NCI-H82 treated with DMSO at 0.1 percent for 48 hours (cell line): ENCODE measurements around the gene GPR87.

Experiments used
- DNase-seq: peaks from one replicate; lab custom pipeline; 2025; ENCODE audit not compliant: unreplicated experiment; lab: John Stamatoyannopoulos, UW

Gene GPR87

GRCh38 chr3:151316267-151316991, at the start of gene GPR87:
Gene GPR87 (minus strand): TSS chr3:151316820. CDS start chr3:151300100, 16,720 bp downstream.
- no peak for DNase-seq

GRCh38 chr3:151362751-151363174, 46.1 kb upstream of the GPR87 start:
- no peak for DNase-seq

- DNase-seq, result no peak
These were observed 40.8 kb upstream of the GPR87 start for GRCh38 chr3:151357463-151357850.

DNA sequence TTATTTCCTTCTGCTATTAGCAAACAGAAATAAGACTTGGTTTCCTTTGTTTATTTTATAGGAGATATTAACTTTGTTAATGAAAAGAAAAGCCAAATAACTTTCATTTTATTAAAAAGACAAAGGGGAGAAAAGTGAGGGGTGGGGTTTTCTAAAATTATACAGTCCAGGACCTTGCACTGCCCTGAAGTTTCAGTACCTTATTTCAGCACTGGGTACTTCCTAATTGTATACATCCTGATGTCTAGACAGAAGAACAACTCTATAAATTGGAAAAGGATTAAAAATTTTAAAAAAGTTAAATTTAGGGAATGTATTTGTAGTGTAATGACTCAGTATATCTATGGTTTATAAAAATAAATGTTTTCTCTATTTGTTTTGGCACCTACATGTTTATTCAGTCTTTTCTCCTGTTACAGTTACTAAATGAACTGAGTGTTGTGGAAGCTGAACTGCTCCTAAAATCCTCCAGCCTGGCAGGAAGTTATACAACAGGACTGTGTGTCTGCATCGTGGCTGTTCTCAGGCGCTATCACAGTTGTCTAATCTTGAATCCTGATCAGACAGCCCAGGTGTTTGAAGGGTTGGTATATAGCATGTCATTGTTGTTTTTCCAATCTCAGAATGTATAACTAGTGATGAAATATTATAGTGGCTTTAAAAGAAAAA, 40.3 kb upstream of the GPR87 start:
- DNase-seq, result no peak

GRCh38 chr3:151351648-151352047, 35.0 kb upstream of the GPR87 start:
- DNase-seq, result no peak

GRCh38 chr3:151351219-151351618, 34.6 kb upstream of the GPR87 start:
- no peak for DNase-seq

DNA sequence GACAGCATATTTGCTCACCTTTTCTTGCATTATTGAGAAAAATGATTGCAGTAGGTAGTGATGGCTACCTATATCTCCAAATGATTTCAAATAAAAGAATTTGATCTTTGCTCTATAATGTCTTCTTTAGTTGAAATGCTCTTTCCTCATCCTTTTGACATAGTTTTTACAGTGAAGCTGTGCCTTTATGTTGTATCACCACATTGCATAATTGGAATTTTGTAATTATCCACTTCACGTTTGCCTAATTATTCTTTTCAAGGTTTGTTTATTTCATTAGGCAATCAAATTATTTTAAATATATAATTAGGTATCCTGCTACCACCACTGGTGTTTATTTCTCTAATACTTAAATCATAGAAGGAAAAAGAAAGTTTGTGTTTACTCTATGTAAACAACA, 34.0 kb upstream of the GPR87 start:
- DNase-seq, result no peak

DNA sequence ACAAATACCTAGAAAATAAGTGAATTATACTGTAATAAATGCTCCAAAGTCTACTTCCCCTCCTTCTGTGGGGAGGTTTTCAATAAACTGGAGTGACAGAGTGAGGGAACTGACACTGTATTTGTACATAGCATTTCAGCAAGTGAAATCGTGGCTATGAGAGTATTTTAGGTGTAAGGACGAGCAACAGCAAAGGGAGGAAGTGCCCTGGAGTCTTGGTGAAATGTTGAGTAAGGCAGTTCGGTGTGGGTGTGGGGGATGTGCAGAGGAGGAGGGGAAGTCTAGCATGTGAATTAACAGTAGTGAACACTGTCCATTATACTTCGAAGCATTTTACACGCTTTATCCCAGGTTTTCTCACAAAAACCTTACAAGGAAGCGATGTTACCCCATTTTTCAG, 30.8 kb upstream of the GPR87 start:
- no peak for DNase-seq

DNA sequence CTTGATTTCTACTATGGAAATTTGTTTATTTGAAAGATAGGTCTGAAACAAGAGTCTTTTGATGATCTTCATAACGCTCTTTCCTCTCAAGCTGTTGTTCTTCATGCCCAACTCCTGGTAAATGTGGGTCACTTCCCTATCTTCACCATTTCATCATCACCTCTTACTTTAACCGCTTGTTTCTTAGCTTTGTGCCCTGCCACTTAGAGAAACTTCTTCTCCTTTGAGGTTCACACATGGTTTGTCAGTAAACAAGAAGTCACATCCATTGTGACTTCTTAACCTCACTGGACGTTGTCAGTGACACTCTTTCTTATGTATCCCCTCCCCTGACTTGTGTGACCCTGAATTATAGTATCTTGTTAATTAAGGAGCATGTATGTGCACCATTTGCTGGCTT, 29.7 kb upstream of the GPR87 start:
- DNase-seq, result no peak

GRCh38 chr3:151345859-151346258, 29.2 kb upstream of the GPR87 start:
- no peak for DNase-seq

GRCh38 chr3:151331696-151332095, 15.1 kb upstream of the GPR87 start:
- no peak for DNase-seq

GRCh38 chr3:151330899-151331298, 14.3 kb upstream of the GPR87 start:
- DNase-seq, result no peak

- DNase-seq, result no peak
These were observed 13.8 kb upstream of the GPR87 start for GRCh38 chr3:151330379-151330778.

GRCh38 chr3:151329363-151329762, 12.7 kb upstream of the GPR87 start, which contains the start of gene P2RY13:
Gene P2RY13 (minus strand): TSS chr3:151329549. CDS start chr3:151329528, 21 bp downstream.
- no peak for DNase-seq

DNA sequence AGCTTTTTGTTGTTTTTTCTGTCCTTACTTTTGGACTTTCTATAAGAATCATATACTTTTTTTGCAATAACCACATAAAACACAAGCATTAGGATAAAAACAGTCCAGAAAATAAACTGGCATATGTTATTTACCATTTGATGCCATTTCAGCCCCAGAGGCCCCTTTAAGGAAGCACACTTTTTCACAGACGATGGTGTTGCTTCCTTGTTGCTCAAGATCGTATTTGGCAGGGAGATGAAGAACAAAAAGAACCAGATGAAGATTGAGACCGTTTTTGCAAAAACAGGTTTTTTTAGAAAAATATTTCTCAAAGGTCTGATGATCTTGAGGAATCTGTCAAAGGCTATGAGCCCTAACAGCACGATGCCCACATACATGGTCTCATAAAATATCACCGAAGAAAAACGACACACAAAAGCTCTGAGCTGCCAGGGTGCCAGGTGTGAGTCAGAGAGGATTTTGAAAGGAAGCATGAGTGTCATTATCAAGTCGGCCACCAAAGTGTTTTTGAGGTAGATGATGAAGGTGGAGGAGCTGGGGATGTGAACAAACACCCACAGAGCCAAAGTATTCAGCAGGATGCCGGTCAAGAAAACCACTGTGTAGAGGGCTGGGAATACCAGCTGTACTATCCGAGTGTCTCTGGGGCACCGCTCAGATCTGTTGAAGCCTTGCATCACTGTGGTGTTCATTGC, 11.8 kb upstream of the GPR87 start:
- no peak for DNase-seq

DNA sequence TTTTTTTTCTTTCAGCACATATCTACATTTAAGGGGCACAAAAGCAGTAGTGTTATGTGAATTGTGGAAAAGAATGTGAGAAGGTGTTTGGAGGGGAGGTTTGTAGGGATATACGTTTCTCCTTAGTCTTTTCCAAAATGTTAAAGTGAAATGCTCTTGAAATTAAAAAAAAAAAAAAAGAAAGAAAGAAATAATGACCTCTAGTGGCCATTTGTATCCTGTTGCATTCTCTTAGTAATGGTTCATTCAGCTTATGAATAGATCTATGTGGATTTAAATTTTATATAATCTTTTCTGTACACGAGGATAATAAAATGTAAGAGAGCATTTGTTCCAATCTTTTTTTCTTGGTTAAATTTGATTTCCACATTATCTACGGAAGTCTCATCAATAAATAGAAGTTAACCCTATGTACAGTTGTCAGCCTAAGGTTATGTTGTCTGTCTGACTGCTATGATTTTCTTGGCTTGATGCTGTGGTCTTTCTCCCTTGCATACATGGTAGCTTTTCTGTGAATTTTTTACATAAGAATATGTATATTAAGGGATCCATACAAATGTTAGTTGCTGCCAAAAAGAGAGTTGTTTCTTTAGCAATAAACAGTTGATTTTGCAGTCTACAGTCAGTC, 11.1 kb upstream of the GPR87 start:
- DNase-seq, result no peak

DNA sequence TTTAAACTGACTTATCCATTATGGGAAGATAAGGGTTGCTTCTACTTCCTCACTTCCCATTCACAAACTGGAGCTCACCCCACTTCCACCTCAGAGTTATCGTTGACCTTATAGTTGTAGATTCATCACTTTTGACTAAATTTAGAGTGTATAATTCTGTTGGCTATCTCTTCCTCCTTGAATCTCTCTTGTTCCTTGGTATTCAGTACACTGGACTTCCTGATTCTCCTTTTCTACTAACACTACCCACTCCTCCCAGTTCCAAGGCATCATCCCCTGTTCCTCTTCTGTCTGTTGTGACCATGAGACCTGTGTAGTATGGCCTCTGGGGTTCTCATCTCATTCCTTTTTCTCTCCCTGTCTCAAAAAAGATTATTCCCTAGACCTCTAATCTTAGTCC, 5.9 kb upstream of the GPR87 start:
- DNase-seq, result no peak

DNA sequence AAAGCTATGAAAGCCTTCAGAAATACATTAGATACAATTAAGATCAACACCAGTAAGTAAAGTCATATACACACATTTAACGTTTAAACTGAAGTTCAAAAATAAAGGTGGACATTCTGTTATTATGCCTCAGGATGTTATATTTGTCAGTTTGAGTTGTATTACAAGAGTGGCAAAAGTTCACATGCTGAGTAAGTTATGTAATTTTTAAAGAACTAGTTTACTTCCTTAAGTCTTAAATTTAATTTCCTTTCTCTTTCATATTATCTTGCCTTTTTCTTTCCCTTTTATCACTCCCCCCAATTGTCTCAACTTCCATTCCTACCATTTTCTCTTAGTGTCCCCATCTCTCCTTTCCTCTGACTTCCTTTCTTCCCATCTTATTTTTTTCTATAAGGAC, 4.9 kb upstream of the GPR87 start:
- DNase-seq, result no peak

DNA sequence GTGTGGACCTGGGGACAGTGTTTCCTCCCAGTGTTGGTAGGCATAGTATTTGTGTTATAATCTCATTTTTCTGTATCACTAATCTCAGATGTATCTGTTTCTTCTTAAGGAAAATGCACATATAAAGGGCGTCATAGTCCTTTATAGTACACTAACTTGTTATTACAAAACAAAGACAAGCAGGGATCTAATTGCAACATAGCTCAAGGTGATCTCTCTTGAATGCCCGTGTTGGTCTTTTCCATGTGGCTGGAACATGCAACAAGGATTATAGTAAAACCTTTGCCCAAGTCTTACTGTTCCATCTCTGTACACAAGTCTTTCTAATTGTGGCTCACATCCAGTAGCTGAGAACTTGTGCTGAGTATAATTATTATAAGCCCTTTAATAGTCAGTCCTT, 3.5 kb upstream of the GPR87 start:
- DNase-seq, result no peak

DNA sequence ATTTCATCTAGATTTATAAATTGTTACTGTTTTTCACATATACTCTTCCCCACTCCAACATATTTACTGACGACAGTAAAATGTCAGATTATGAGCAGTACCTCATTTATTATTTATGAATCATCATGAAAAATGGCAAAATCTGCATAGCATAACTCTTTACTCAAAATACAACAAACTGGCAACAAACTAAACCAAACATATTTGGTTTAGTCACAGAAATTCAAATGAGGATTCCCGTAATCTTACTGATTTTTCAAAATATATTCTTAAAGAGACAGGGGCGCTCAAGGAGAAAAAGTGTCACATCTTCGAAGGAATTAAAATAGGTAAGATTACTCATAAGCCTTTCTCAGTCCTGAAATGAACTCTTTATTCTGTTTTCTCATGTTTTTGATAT, 3.0 kb upstream of the GPR87 start:
- DNase-seq, result no peak

- no peak for DNase-seq
These were observed 2.4 kb upstream of the GPR87 start for GRCh38 chr3:151318991-151319390.

GRCh38 chr3:151318313-151318712, 1.7 kb upstream of the GPR87 start:
- no peak for DNase-seq
